HG03280 (cell line): ENCODE measurements around the gene TCF12.

Experiments
- ATAC-seq: cut with Tn5 transposase; IDR thresholded peaks from one replicate; pipeline ENCODE4 v1.9.1; 2021; ENCODE audit warnings: mild to moderate bottlenecking, moderate library complexity; ENCODE audit not compliant: unreplicated experiment

TCF12 gene

GRCh38 chr15:57328897-57329296 is 410.5 kb downstream of the TCF12 start:
- no peak for ATAC-seq

DNA sequence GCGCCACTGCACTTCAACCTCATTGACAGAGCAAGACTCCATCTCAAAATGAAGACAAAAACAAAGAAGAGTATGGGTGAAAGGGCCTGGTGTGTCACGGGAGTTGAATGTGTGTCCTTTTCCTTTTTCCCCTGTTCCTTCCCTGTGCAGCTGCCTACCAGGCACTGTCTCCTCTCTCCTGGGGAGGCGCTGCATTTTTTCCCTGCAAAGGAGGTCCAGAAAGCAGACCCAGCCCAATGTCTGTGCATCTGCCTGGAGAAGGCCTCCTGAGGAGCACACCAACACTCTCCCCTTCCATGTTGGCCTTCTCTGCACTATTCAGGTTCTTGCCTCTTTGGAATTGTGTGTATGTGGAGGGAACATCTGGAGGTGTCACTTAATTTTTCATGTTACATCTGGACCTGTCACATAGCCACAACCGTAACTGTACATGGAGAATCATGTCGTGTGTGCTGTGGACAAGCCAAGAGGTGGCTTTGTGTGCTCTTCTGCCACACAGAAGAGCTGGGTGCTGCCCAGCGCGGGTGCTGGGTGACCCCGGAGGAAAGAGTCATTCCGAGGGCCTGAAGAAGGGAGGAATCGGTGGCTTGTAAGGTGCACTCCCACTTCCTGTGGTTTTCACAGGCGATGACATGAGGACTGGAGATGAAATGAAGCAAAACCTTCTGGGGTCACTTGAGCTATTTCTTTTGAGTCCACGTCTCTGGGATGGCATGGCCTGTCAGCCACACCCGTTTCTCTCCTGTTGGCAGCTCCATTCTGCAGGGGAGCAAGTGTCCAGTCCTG is 411.3 kb downstream of the TCF12 start:
- no peak for ATAC-seq

- ATAC-seq: no peak
Measured at GRCh38 chr15:57330619-57331340, 412.3 kb downstream of the TCF12 start.

- no peak for ATAC-seq
Measured at GRCh38 chr15:57332326-57332725, 413.9 kb downstream of the TCF12 start.

- ATAC-seq: no peak
Measured at GRCh38 chr15:57333487-57333886, 415.0 kb downstream of the TCF12 start.

GRCh38 chr15:57334257-57334656 is 415.8 kb downstream of the TCF12 start:
- ATAC-seq: no peak

DNA sequence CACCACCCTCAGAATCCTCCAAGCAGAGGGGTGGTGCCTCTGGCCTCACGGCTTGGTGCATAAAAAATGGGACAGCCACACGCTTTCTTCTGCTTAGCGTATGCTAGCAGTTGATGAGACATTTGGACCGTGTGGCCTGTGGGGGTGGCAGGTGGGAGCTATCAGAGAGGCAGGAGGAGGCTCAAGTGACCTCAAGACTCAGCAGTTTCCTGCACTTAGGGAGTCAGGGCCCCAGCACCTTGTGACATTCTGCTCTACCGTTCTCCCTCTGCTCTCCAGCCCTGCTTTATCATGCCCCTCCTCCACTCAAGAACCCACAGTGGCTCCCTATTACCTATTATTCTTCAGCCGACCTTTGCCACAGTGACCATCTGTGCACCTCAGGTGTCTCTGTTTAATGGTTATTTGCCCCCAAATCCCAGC is 416.9 kb downstream of the TCF12 start:
- ATAC-seq: no peak

GRCh38 chr15:57335719-57336118 is 417.3 kb downstream of the TCF12 start:
- no peak for ATAC-seq

- ATAC-seq: no peak
Measured at GRCh38 chr15:57337868-57338411, 419.5 kb downstream of the TCF12 start.

GRCh38 chr15:57339321-57339720 is 420.9 kb downstream of the TCF12 start:
- no peak for ATAC-seq
